Breast epithelium (tissue), 4 donors: Measurements from ENCODE around the gene MOCS3. TPM values are rescaled to one million over a fixed set of nuclear protein-coding genes. Genes with fewer than 3 reads are reported as not detected.

Source experiments
- DNase-seq, 2 donors: peaks; one replicate each; pipeline ENCODE4 v3.0.0-alpha.2; 2019; ENCODE audit warnings: low spot score in 2 of 2
- H3K27ac ChIP-seq, 2 donors: fragments of 200-600 bp; sonication (generic) in 1 of 2; one replicate each; pipeline ENCODE4 v1.5.1; 2016 to 2019; ENCODE audit warnings: mild to moderate bottlenecking in 1 of 2
- H3K27me3 ChIP-seq, 2 donors: fragments of 200-600 bp; sonication (generic) in 1 of 2; one replicate each; pipeline versions ENCODE4 v1.5.1 to v1.6.0; 2017 to 2019; ENCODE audit warnings: control low read depth in 1 of 2, mild to moderate bottlenecking in 1 of 2
- H3K36me3 ChIP-seq: fragments of 200-600 bp; one replicate; pipeline ENCODE4 v1.5.1; 2019
- H3K4me1 ChIP-seq, 2 donors: fragments of 200-600 bp; sonication (generic); one replicate each; pipeline ENCODE4 v1.5.1; 2016 to 2019; ENCODE audit warnings: control low read depth in 1 of 2
- H3K4me3 ChIP-seq, 3 donors: fragments of 200-600 bp; sonication (generic); 1 replicate in 2 of 3; 2 replicates in 1 of 3; pipeline ENCODE4 v1.5.1; 2016 to 2019; ENCODE audit warnings: mild to moderate bottlenecking in 3 of 3, moderate library complexity in 2 of 3
- H3K9me3 ChIP-seq, 2 donors: fragments of 200-600 bp; sonication (generic) in 1 of 2; one replicate each; pipeline ENCODE4 v1.5.1; 2016 to 2019; ENCODE audit warnings: control low read depth in 1 of 2
- POLR2A ChIP-seq: fragments of 450-650 bp; IDR thresholded peaks from one replicate; pipeline ENCODE4 v1.6.1; 2016; ENCODE audit warnings: antibody characterized with exemption, mild to moderate bottlenecking, moderate library complexity
- POLR2AphosphoS5 ChIP-seq, 3 donors: sonication (generic); formaldehyde crosslinking; IDR thresholded peaks; one replicate each; pipeline ENCODE4 v1.6.1; 2017; ENCODE audit warnings: antibody characterized with exemption in 3 of 3
- intact Hi-C: fragments of 100-400 bp; cut with DNase I; formaldehyde crosslinking; loops from one replicate; pipeline ENCODE4 v1.15.1; 2023; ENCODE audit warnings: low total_unique reads
- total RNA-seq, 3 donors: library from RNA; depleted of rRNA; stranded (reverse); fragments of >200 nt; gene quantifications; one replicate each; pipeline ENCODE4 v1.1.0, GENCODE V29; 2016
- TF ChIP-seq, protein P1 (sequence below), 3 donors: fragments of 450-650 bp; IDR thresholded peaks; one replicate each; pipeline ENCODE4 v1.5.1; 2016 to 2017; ENCODE audit warnings: antibody characterized with exemption in 3 of 3, mild to moderate bottlenecking in 3 of 3, moderate library complexity in 3 of 3

The MOCS3 gene
- total RNA-seq, 3 donors from 2014 or later = 4.5 to 6.4 (median 4.9) TPM

DNA sequence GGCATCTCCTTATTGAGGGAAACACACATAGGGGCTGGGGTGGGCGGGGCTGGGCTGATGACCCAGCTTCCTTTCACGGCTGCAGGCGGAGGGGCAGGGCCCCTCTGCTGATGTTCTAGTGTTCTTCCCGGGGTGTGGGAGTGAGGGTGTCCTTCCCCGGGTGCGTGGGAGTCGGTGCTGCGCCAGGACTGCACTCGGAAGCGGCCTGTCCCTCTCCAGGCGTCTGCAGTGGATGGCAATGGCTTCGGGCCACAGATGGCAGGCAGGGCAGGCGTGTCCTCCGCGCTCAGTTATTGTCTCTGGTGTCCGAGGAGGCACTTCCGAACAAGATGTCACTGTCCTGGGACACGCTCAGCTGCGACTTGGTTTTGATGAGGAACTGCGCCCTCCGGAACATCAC, 45.1 kb downstream of the MOCS3 start:
- Histone ChIP-seq H3K36me3 (no peaks in the 10 kb centered on the region), H3K4me3 (no peak overlapping the region), H3K27me3 (no peaks in the 10 kb centered on the region), H3K27ac (no peak overlapping the region), H3K9me3 (no peaks in the 10 kb centered on the region), H3K4me1 (no peaks in the 10 kb centered on the region)
- TF ChIP-seq, protein P1, sequence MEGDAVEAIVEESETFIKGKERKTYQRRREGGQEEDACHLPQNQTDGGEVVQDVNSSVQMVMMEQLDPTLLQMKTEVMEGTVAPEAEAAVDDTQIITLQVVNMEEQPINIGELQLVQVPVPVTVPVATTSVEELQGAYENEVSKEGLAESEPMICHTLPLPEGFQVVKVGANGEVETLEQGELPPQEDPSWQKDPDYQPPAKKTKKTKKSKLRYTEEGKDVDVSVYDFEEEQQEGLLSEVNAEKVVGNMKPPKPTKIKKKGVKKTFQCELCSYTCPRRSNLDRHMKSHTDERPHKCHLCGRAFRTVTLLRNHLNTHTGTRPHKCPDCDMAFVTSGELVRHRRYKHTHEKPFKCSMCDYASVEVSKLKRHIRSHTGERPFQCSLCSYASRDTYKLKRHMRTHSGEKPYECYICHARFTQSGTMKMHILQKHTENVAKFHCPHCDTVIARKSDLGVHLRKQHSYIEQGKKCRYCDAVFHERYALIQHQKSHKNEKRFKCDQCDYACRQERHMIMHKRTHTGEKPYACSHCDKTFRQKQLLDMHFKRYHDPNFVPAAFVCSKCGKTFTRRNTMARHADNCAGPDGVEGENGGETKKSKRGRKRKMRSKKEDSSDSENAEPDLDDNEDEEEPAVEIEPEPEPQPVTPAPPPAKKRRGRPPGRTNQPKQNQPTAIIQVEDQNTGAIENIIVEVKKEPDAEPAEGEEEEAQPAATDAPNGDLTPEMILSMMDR (IDR thresholded peaks at IDR 0.05) = no peak
- TF ChIP-seq POLR2A = no peak
- no peak for TF ChIP-seq POLR2AphosphoS5 (IDR thresholded peaks at IDR 0.05)
- intact Hi-C loops = no loop called here
- no peak for DNase-seq

DNA sequence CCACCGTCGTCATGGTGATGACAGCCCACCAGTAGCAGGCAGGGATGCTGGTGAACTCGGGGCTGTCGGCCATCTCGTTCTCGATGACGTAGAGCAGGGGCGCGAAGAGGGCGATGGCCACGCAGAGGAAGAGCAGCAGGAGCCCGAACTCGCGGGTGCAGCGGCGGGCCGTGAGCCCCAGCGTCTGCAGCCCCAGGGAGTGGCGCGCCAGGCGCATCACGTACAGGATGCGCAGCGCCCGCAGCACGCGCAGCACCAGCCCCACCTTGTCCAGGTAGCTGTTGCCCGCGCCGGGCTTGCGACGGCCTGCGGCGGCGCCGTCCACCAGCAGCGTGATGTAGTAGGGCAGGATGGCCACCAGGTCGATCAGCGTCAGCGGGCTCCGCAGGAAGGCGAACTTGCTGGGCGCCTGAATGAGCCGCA, 45.7 kb downstream of the MOCS3 start:
- no peak overlapping the region for H3K4me3 ChIP-seq
- no peak overlapping the region for H3K27ac ChIP-seq
- H3K4me1 ChIP-seq = no peaks in the 10 kb centered on the region
- no peak for DNase-seq
- intact Hi-C loops = no loop called here
- TF ChIP-seq, protein P1 (IDR thresholded peaks at IDR 0.05) = no peak
- TF ChIP-seq POLR2A (no peak), POLR2AphosphoS5 (IDR thresholded peaks at IDR 0.05) (no peak)
- H3K27me3 ChIP-seq = no peaks in the 10 kb centered on the region
- no peaks in the 10 kb centered on the region for H3K36me3 ChIP-seq
- H3K9me3 ChIP-seq = no peaks in the 10 kb centered on the region

DNA sequence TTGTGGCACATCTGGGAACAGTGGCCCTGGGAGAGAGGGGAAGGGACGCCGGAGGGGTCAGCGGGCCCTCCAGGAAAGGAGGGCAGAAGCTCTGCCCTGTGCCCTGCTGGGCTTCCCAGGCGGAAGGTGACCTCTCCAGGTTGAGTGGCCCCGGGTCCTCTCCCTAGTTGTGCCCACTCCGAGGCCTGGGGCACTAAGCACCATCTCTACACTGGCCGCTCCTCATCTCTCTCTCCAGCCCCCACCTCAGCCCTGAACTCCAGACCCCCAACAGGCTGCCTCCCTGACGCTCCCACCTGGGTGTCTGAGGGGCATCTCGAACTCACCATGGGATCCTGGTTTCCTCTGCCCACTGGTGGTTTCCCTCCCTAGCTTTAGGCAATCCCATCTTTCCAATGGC, 46.2 kb downstream of the MOCS3 start:
- no peaks in the 10 kb centered on the region for H3K36me3 ChIP-seq
- H3K27ac ChIP-seq = no peak overlapping the region
- TF ChIP-seq POLR2A = no peak
- TF ChIP-seq POLR2AphosphoS5 (IDR thresholded peaks at IDR 0.05) = no peak
- TF ChIP-seq, protein P1 (IDR thresholded peaks at IDR 0.05) = no peak
- no peak for DNase-seq
- no peaks in the 10 kb centered on the region for H3K27me3 ChIP-seq
- no peaks in the 10 kb centered on the region for H3K9me3 ChIP-seq
- intact Hi-C loops = no loop called here
- no peaks in the 10 kb centered on the region for H3K4me1 ChIP-seq
- H3K4me3 ChIP-seq = no peak overlapping the region

DNA sequence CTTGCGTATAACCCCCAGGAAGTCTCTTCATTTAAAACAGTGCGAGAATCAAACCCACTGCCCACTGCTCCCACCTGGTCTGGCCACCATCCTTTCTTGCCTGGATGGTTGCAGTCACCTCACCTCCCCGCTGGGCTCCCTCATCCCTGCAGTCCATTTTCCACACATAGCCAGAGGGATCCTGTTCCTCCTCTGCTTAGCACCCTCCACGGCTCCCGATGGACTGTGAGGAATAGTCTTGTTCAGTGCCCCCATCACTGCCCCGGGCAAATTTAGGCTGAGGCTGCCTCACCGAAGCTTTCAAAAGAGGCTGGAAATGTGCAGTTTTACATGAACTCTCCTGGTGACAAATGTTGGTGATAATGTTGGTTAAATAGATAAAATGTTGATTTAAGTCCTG, 46.6 kb downstream of the MOCS3 start:
- Histone ChIP-seq H3K4me1 (no peaks in the 10 kb centered on the region), H3K4me3 (no peak overlapping the region), H3K27me3 (no peaks in the 10 kb centered on the region), H3K9me3 (no peaks in the 10 kb centered on the region), H3K36me3 (no peaks in the 10 kb centered on the region), H3K27ac (no peak overlapping the region)
- TF ChIP-seq POLR2AphosphoS5 (IDR thresholded peaks at IDR 0.05) (no peak), POLR2A (no peak)
- TF ChIP-seq, protein P1 (IDR thresholded peaks at IDR 0.05) = no peak
- DNase-seq = no peak
- intact Hi-C loops = no loop called here

DNA sequence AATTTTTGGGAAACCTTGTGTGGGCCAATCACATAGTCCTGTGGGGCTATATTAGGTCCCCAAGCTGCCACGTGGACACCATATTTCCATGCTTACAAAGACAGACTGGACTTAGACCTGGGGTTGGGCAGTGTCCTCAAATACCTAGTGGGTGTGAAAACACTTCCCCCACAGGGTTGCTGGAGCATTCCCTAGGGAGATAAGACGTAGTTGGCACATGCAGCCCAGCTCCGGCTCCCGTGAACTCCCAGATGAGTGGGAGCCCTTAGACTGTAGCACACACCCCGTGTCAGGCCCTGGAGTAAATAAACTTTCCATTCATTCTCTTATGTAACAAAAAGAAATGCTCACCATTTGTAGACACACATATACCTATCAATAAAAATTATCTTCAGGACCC, 50.1 kb downstream of the MOCS3 start:
- Histone ChIP-seq H3K9me3 (no peaks in the 10 kb centered on the region), H3K36me3 (no peaks in the 10 kb centered on the region), H3K4me1 (no peaks in the 10 kb centered on the region), H3K27me3 (no peaks in the 10 kb centered on the region), H3K27ac (no peak overlapping the region), H3K4me3 (no peak overlapping the region)
- intact Hi-C loops = no loop called here
- no peak for TF ChIP-seq POLR2A
- TF ChIP-seq, protein P1 (IDR thresholded peaks at IDR 0.05) = no peak
- no peak for TF ChIP-seq POLR2AphosphoS5 (IDR thresholded peaks at IDR 0.05)
- DNase-seq = no peak
